ENCODE results near the gene SLC39A11.

SLC39A11 gene

DNA sequence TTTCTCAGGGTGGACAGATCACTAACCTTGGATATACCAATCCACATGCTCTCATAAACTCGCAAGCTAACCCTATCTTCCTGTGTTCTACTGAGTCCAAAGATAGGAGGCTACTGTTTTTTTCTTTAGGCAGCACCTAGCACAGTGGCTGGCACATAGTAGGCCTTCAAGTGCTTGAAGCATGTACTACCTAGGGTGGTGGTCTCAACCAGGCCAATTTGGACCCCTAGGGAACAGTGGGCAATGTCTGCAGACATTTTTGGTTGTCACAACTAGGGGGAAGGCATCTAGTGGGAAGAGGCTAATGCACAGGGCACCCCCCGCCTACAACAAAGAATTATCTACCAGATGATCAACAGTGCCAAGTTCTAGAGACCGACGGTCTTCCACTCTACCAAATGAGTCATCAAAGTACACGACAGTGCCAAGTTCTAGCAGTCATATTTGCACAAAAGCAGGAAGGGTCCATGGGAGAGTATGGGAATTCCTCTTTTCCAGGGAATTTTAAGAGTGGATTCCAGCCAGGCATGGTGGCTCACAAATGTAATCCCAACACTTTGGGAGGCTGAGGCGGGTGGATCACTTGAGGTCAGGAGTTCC is 390.3 kb downstream of the SLC39A11 start:
- DNase-seq = no peak

DNA sequence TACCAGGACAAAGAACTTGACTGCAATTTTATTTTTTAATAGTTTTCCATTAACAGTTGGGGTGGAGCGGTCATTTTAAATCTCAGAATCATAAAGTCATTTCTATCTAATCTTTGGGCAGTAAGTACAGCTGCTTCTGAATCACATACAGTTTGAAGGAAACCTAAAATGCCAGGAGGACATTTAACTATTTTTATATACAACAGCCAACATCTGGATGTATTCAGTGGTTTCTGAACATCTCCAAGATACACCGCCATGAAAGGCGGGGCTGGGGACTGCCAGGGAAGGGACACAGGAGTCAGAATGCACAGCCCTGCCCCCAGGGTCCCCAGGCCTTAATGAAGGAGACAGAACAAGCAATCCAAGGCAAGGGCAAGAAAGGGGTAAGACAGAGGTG is 392.3 kb downstream of the SLC39A11 start:
- DNase-seq = no peak

DNA sequence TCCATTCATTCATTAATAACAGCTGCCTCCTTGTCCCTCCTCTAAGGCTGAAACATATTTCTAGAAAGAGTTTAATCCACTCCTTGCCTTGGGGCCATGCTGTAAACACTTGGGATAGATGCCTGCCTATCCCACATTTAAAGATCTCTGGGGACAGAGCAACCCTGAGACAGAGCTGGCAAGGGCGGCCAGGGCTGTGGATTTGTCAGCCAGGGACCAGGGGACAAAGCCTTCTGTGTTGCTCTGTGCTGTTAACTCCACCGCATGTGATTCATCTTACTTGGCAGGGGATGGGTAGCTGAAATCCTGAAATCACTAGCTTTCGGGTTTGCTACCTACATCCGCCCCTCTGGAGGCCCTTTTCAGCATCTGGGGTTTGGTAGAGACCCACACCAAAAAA is 392.9 kb downstream of the SLC39A11 start:
- DNase-seq = no peak

DNA sequence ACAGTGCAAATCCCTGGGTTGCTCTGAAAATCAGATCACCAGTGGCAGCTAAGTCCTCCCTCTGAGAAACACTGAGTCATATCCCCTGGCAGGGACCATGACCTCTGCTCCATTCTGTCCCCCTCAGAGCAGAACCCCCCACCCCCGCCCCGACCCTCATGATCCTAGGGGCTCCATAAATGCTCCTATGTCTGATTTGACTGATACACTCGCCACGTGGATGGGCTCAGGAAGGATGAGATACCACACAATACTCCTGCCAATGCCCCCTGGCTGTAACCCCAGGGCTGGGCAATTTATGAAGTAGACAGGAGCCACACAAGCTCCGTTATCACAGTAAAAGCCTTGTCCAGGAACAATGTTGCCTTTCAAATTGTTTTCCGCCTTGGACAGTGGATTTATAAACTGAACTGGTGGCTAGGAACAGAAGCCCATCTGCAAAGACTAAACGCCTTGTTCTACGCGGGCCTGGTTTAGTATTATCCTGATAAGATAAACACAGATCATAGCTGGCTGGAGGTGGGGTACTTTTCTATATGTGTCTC is 394.8 kb downstream of the SLC39A11 start:
- no peak for DNase-seq

DNA sequence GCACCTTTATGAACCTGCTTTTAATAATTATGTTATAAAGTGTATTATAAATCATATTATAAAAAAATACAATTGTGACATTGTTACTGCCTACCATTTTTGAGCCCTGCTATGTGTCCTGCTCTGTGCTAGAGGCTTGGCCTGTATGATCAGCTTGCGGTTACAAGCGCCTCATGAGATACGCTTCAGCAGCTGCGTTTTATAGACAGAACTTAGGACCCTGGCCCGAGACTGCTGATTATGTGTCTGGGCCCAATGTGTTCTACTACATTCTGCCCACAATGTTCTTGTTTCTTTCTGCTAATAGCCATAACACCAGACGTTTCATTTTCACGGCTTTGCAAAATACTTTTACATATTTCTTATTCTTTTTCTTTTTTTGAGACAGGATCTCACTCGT is 395.8 kb downstream of the SLC39A11 start:
- DNase-seq = no peak

DNA sequence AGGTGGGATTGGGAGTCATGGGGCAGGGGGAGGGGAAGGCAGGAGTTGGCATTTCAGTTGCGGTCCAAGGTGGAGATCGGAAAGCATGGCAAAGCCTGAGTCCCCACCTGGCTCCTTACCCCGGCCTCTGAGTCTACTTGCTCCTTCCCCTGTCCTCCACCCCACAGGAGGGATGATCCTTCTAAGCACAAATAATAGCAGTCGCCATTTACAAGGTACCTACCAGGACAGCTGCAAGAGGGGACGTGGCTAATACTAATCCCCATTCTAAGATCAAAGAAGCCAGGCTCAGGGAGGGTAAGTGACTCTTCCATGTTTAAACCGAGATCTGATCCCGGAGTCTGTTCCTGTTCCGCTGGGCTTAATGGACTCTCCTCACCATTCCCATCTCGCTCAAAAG is 396.3 kb downstream of the SLC39A11 start:
- no peak for DNase-seq

DNA sequence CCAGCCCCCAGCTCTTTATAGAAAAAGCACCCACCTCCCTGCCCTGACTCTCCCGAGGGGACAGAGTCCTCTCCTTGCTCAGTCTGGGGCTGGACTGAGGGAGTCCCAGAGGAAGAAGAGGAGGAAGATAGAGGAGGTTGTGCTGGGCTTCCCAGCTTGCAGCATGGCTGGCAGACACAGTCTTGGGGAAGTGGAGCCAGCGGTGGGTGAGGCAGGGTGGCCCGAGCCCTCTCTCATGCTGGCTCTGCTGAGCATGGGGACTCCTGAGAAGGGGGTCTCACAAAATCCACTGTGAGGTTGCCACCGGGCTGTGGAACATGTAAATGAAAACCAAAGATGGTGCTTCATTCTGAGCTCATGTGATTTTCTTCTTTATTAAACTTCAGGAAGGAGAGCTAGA is 398.5 kb downstream of the SLC39A11 start:
- DNase-seq = no peak

DNA sequence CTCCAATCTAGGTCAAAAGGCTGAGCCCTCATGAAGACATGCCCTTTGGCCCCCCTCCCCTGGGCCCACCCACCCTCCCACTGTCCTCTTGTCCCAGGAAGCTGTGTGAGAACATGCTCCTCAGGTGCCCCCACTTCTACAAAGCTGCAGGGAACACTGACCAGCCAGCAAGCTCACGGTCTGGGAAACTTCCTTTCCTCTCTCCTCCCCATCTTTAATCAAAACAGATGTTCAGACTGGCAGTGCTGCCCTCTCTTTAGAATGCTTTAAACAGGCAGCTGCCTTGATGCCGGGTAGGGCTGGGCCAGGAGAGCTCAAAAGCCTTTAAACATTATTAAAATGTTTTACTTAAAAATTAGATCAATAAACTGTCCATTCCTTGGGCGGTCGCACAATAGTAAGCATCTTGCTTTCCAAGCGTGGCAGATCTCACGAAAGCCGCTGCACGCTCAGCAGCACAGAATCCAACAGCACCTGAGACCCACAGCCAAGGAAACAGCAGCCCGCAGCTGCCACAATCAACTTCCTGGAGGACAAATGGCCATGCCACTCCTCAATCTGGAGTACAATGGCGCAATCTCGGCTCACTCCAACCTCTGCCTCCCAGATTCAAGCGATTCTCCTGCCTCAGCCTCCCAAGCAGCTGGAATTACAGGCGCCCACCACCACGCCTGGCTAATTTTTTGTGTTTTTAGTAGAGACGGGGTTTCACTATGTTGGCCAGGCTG is 399.2 kb downstream of the SLC39A11 start:
- DNase-seq = no peak

DNA sequence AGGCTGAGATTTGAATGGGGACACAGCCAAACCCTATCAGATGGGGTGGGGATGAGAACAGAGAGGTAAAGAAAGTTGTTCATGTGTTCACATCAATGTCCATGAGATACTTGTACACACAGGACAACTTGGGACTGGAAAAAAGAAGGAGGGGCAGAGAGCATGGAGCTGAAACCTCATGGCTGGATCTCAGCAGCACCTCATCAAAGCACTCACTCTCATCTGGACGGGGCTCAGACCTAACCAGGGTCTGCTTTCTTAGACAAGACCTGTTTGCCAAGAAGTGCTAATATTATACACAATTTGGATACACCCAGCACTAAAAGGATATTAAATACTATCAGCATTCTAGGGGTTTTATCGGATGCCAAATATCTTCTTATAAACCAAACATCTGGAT is 399.8 kb downstream of the SLC39A11 start:
- DNase-seq = no peak

DNA sequence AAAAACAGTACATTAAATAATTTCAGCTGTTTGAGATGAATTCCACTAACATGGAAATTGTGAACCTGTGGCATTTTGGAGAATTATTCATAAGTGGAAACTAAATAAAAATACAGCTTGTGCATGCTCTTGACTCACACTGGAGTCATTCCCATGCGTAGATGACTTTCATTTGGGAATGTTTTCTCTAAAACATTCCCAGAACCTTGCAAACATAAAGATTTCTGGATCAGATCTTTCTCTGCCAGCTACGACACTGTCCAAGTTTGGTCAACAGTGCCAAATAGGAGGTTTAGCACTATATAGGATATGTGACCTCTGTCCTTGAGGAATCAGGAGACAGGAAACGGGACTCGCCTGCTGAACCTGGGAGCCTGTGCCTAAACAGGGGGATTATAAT is 400.9 kb downstream of the SLC39A11 start:
- DNase-seq = no peak

DNA sequence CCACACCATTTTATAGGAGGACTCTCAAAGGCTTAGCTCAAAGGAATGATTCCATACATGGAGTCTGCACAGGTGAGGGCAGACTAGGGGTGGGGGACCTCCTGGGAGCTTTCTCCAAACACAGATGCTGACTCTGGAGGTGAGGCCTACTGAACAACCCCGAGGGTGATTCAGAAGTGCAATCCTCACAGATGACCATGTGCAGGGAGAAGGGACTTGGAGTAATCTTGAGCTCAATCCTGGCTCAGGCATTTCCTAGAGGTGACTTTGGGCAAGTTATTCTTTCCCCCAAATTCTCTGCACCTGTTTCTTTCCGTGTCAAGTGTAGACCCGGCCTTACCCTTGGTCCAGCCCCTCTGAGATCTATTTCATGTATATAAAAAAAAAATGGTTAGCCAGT is 401.5 kb downstream of the SLC39A11 start:
- DNase-seq = no peak

DNA sequence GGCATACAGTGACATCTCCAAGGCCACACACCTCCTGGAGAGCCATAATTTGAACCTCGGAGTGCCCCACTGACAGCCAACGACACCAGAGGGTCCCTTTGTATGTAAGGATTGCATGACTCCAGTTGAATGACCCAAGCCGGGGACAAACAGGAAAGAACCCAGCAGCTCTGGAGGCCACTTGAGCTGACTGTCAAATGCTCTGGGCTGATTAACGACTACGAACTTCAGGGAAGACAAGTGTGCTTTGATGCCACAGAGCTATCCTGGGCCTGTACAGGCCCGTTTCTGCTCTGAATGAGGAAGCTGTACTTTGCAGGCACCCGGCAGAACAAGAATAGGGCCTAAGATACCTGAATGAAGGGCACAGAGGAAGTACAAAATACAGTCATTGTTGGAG is 404.6 kb downstream of the SLC39A11 start:
- no peak for DNase-seq

DNA sequence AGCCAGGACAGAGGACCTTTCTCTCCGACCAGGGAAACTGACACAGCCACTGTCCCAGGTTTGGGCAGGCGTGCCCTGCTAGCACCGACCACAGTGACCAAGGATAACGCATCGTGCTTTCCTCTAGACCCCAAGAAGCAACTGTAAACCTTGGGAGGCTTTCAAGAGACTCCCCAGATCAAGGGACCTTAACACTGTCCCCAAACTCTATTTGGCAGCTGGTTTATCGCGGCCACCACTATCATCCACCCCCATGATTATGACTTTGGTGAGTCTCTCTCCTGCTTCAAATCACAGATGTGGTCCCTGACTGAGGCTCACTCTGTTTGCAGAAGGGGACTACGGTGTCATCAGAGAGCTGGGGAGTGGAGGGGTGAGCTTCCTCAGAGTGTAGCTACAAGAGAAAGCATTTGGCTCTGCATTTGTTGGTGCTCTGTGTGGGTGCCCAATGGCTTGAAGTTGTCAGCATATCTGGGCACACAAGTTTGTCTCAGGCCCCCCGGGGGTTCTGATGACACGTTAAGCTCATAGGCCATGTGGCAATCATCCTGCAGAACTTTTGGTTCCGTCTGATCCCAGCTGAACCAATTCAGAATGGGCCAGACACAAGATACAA is 408.0 kb downstream of the SLC39A11 start:
- no peak for DNase-seq

DNA sequence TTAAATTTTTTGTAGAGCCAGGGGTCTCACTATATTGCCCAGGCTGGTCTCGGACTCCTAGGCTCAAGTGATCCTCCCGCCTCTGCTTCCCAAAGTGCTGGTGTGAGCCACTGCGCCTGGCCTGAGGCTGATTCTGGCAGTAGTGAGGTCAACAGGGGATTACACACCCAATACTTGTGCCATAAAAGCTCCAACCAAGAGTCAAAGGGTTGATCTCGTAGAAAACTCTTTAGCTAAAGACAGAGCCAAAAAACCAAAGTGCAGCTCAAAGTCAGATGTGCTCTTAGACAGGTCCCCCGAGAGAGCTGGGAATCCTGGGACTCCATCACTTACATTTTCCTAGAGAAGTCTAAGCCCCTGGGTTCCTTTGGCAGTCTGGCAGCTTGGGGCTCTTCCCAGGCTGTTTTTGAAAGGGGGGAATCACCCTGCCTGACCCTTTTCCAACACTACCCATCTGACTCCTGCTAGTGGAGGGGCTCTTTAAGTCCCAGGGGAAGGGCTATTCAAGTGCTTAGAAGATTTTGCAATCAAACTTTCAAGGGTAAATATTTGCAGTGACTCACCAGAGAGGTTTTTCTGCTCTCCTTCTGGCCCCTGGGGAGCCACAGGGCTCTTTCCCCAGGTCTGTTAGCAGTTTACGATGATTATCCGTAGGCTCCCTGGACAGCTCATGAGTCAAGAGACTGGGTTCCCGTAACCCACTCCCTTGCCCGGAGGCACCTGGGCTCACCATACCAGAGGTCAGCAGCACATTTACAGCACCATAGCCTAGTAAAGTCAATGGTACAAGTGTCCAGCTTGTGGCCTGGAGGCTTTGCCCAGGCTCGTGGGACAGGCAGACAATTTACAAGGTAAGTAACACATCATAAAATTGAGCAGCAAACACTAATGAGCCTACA is 408.7 kb downstream of the SLC39A11 start:
- DNase-seq = no peak

DNA sequence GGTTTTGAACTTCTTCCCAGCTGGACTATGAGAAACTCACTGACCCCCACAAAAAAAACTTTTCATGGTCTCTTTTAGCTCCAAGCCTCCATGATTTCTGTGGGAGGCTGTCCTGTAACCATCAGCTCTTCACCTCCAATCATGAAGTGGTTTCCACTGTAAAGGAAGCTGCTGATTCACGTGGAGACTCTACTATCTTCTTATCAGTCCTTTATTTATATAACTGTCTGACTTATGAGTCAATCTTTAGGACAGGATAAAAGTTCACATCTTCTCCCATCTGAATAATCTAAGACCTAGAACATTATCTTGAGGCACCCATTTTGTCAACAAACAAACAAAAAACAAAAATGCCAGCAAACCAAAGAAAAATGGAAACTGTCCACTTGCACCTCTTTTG is 409.9 kb downstream of the SLC39A11 start:
- no peak for DNase-seq

DNA sequence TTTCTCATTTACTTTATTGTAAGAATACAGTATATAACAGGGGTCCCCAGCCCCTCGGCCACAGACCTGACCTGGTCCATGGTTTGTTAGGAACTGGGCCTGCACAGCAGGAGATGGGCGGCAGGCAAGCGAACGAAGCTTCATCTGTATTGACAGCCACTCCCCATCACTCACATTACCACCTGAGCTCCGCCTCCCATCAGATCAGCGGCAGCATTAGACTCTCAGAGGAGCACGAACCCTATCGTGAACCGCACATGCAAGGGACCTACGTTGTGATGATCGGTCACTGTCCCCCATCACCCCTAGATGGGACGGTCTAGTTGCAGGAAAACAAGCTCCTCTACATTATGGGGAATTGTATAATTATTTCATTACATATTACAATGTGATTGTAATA is 410.6 kb downstream of the SLC39A11 start:
- no peak for DNase-seq

DNA sequence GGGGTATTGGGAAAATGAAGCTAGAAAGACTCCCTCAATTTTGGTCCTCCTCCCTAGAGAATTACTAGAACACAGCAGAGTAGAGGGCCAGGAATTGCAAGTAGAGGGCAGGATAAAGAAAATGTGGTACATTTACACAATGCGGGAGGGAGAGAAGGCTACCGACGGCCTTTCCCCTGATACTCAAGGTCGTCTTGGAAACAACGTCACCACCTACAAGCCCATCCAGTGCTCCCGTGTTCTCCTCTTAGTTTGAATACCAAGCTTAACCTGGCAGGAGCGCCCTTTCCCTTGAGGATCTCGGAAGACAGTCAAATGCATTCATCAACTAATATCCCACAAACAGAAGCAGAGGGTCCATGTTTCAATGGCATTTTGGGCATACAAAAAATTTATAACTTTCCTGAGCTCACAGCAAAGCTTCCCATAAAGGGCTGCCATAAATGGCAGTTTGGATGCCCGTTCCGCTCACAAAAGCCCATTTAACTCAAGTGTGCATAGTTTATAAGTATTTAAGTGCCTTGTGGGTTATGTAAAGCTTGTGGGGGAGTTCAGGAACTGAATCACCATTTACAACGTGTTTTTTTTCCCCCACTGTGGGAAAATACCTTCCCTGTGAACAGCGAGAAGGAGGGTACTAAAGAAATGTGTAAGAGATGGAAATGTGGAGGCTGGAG is 414.6 kb downstream of the SLC39A11 start:
- DNase-seq = no peak

DNA sequence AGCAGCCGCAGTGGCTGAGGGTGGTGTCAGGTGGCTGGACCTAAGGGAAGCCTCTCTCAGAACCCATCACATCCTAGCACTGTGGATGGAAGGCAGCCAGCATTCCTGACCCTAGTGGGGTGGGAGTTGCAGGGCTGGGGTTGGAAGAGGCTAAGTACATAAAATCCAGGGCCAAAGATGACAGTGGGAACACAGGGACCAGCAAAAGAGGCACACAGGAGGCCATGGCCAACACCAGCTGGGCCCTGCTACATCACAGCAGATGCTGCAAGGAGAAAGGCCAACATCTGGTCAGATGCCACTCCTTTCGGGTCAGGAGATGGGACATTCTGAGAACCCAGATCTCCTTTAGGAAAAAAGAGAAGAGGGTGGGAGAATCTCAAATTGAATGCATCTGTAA is 415.4 kb downstream of the SLC39A11 start:
- DNase-seq = no peak

DNA sequence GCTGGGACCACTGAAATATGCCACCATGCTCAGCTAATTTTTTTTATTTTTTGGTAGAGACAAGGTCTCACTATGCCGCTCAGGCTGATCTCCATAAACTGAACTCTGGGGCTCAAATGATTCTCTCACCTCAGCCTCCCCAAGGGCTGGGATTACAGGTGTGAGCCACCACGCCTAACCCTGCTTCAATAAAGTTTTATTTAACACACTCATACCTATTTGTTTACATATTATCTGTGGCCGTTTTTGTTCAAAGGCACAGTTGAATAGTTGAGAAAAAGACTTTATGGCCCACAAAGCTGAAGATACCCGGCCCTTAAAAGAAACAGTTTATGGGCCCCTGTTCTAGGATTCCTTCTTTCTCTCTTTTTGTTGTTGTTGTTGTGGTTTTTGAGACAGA is 419.8 kb downstream of the SLC39A11 start:
- DNase-seq = no peak

DNA sequence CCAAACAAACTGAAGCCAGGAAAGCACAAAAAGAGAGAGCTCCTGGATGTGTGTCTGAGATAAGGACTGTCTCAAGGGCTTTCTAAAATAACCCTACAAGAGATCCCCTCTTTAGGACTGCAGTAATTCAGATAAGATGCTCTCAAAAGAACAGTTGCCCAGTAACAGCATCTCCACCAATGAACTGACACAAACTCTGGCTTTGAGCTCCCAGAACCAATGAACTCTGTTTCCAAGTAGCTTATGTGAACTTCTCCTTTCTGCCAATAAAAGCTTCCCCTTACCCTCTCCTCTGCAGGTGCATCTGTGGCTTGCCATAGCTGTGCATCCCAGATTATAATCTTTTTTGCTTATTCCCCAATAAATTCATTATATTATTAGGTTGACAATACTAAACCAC is 421.5 kb downstream of the SLC39A11 start:
- no peak for DNase-seq

DNA sequence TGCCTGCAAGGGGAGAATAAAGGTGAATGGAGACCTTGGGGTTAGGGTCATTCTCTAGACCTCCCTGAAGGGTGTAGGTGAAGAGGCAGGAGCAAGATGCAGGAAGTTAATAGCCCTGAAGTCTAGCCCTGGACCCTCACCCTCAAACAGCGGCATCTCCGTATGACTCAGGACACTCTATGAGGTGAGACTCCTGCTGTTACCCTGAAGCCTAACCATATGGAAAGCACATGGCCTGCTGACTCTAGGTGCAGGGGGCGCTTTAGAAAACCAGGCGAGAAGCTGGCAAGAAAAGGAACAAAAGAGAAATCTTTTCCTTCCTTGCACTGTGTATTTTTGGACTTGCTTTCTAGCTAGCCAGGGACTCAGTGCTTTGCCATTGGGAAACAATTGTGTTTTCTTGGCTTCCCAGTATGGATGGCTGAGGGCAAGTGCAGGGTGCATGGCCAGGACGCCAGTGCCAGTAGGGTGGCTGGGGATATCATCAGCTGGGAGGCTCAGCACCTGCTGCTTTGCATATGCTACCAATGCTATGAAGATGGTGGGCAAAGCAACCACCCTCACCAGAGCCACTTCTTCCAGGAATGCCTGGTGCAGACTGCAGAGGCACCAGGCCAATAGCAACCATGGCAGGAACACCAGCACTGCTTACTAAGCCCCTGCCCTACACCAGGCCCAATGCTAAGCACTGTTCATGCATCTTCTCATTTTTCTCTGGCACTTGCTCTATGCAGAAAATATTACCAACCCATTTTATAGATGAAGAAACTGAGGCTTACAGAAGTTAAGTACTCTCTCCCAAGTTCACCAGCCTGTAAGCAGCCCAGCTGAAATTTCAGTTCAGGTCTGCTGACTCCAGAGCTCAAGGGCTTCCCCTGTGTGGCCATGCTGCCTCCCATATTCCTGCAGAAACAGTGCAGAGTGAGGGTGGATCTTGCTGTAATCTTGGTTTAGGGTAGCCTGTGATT is 425.1 kb downstream of the SLC39A11 start:
- DNase-seq = no peak

Data from activated T-cell treated with anti-CD3 and anti-CD28 coated beads for 4 hours (primary cell).